K562 (cell line): Measurements from ENCODE around the gene MRPS5. TPM values are rescaled to one million over a fixed set of nuclear protein-coding genes. Genes with fewer than 3 reads are reported as not detected.
A peak's percentile ranks its signal among the peaks of the same experiment; 100 is the strongest.

Source experiments
- CBX3 ChIP-seq, 2 experiments: IDR thresholded peaks; 1 replicate in 1 of 2; 2 replicates in 1 of 2; pipeline ENCODE4 v1.6.1; 2012; ENCODE audit warnings: inconsistent platforms in 2 of 2, low read length in 2 of 2, borderline replicate concordance in 1 of 2, control low read depth in 1 of 2
- DIDO1 ChIP-seq: fragments of 450-650 bp; IDR thresholded peaks from 2 replicates; pipeline ENCODE4 v1.6.1; 2016; ENCODE audit warnings: low read depth, missing biosample characterization, missing genetic modification characterization
- HDGF ChIP-seq: fragments of 450-650 bp; IDR thresholded peaks from 2 replicates; pipeline ENCODE4 v1.6.1; 2016
- HIVEP1 ChIP-seq: fragments of 250-450 bp; sonication (Bioruptor Pico); IDR thresholded peaks from 2 replicates; pipeline ENCODE4 v1.4.0; 2020; ENCODE audit warnings: mild to moderate bottlenecking
- MAFF ChIP-seq: IDR thresholded peaks from 2 replicates; pipeline ENCODE4 v1.6.1; 2012; ENCODE audit warnings: low read length, improper control_type of control experiment
- MAZ ChIP-seq, 2 experiments: fragments of 450-650 bp in 1 of 2; sonication (generic) in 1 of 2; formaldehyde crosslinking; IDR thresholded peaks in 1 of 2; conservative IDR thresholded peaks in 1 of 2; 2 replicates each; pipeline versions ENCODE4 v1.4.0 to v1.5.0; 2020; ENCODE audit warnings: mild to moderate bottlenecking in 1 of 2, missing genetic modification reagents in 1 of 2
- MBD1 ChIP-seq: fragments of 250-450 bp; sonication (Bioruptor Pico); IDR thresholded peaks from 2 replicates; pipeline ENCODE4 v1.8.0; 2022; ENCODE audit warnings: inconsistent platforms
- MCM3 ChIP-seq: fragments of 450-650 bp; IDR thresholded peaks from 2 replicates; pipeline ENCODE4 v1.6.1; 2016
- MNT ChIP-seq, 2 experiments: fragments of 450-650 bp; conservative IDR thresholded peaks; 2 replicates each; pipeline ENCODE4 v1.6.1; 2017; ENCODE audit warnings: mild to moderate bottlenecking in 2 of 2, moderate library complexity in 2 of 2
- MTA3 ChIP-seq: fragments of 450-650 bp; formaldehyde crosslinking; IDR thresholded peaks from 2 replicates; pipeline ENCODE4 v1.6.1; 2017; ENCODE audit warnings: mild to moderate bottlenecking, borderline replicate concordance
- NCOA4 ChIP-seq: fragments of 450-650 bp; IDR thresholded peaks from 2 replicates; pipeline ENCODE4 v1.6.1; 2018; ENCODE audit warnings: mild to moderate bottlenecking; ENCODE audit not compliant: partially characterized antibody
- NUFIP1 ChIP-seq: fragments of 450-650 bp; IDR thresholded peaks from 2 replicates; pipeline ENCODE4 v1.6.1; 2018; ENCODE audit not compliant: partially characterized antibody
- POLR3G ChIP-seq: IDR thresholded peaks from 2 replicates; pipeline ENCODE4 v1.6.1; 2011; ENCODE audit not compliant: insufficient read length, insufficient replicate concordance; ENCODE audit errors: extremely low read depth
- SMAD2 ChIP-seq: fragments of 150-350 bp; IDR thresholded peaks from 2 replicates; pipeline ENCODE4 v1.6.1; 2014; ENCODE audit warnings: low read depth, mild to moderate bottlenecking, low read length
- SRSF1 ChIP-seq: fragments of 200-400 bp; formaldehyde crosslinking; IDR thresholded peaks from 2 replicates; pipeline ENCODE4 v1.6.1; 2017; ENCODE audit warnings: mild to moderate bottlenecking, low read depth, low read length, moderate library complexity
- ZMIZ1 ChIP-seq, 2 experiments: fragments of 150-350 bp in 1 of 2; IDR thresholded peaks; 2 replicates each; pipeline ENCODE4 v1.6.1; 2012 to 2016; ENCODE audit warnings: low read depth in 2 of 2, low read length in 2 of 2, mild to moderate bottlenecking in 1 of 2, moderate library complexity in 1 of 2
- ZSCAN32 ChIP-seq: fragments of 450-650 bp; formaldehyde crosslinking; IDR thresholded peaks from 2 replicates; pipeline ENCODE4 v1.4.0; 2020; ENCODE audit warnings: mild to moderate bottlenecking, moderate library complexity
- polyA plus RNA-seq, 8 experiments: library from polyadenylated mRNA; depleted of rRNA in 4 of 8; stranded (reverse) in 5 of 8; unstranded in 3 of 8; fragments of >200 nt; fragmentation: Nextera tagmentation in 2 of 8; fragmentation: Illumina TruSeq in 1 of 8; extraction: Ambion mirVana in 2 of 8; extraction: Trizol in 1 of 8; gene quantifications; 2 replicates each; pipeline versions ENCODE4 v1.2.1 to v1.2.3, GENCODE V29; 2011 to 2014; ENCODE audit warnings: inconsistent platforms in 1 of 8, missing spikeins in 1 of 8
- total RNA-seq, 7 experiments: library from RNA; depleted of rRNA in 6 of 7; stranded (reverse); fragments of >200 nt in 6 of 7; fragmentation: Illumina TruSeq in 2 of 7; extraction: Trizol in 2 of 7; gene quantifications; 2 replicates each; pipeline versions ENCODE4 v1.2.1 to v1.2.3, GENCODE V29; 2011 to 2021; ENCODE audit warnings: low replicate concordance in 1 of 7
- TF ChIP-seq, protein P1 (sequence below): sonication (generic); formaldehyde crosslinking; IDR thresholded peaks from 2 replicates; pipeline ENCODE4 v1.8.0; 2022; ENCODE audit warnings: mild to moderate bottlenecking, missing genetic modification reagents
- TF ChIP-seq, protein P2 (sequence below): fragments of 450-650 bp; IDR thresholded peaks from 2 replicates; pipeline ENCODE4 v1.6.1; 2016; ENCODE audit warnings: low read depth, mild to moderate bottlenecking, moderate library complexity

Gene MRPS5
- total and polyA plus RNA-seq, 9 of the 15 experiments (the other 6 are each of a cell fraction or from before 2014, with no cell fraction given) = 85.0 to 162 (median 118) TPM

GRCh38 chr2:95159690-95160449, 38.3 kb upstream of the MRPS5 start, which contains the start of gene ZNF514 (continued):
- TF ChIP-seq MBD1 (CRISPR knock-in tag) = no peak
- TF ChIP-seq, protein P1, sequence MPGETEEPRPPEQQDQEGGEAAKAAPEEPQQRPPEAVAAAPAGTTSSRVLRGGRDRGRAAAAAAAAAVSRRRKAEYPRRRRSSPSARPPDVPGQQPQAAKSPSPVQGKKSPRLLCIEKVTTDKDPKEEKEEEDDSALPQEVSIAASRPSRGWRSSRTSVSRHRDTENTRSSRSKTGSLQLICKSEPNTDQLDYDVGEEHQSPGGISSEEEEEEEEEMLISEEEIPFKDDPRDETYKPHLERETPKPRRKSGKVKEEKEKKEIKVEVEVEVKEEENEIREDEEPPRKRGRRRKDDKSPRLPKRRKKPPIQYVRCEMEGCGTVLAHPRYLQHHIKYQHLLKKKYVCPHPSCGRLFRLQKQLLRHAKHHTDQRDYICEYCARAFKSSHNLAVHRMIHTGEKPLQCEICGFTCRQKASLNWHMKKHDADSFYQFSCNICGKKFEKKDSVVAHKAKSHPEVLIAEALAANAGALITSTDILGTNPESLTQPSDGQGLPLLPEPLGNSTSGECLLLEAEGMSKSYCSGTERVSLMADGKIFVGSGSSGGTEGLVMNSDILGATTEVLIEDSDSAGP = no peak
- TF ChIP-seq, protein P2, sequence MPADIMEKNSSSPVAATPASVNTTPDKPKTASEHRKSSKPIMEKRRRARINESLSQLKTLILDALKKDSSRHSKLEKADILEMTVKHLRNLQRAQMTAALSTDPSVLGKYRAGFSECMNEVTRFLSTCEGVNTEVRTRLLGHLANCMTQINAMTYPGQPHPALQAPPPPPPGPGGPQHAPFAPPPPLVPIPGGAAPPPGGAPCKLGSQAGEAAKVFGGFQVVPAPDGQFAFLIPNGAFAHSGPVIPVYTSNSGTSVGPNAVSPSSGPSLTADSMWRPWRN = peak; percentile 35; the same call in 1 of the 2 replicates
- no peak for TF ChIP-seq ZSCAN32 (CRISPR knock-in tag)
- no peak for TF ChIP-seq SMAD2
- no peak for TF ChIP-seq HIVEP1 (CRISPR knock-in tag)
- no peak for TF ChIP-seq HDGF
- TF ChIP-seq ZMIZ1 (IDR thresholded peaks at IDR 0.05; ENCODE audit: low read depth in 2 of 2, low read length in 2 of 2) = no peak
- TF ChIP-seq CBX3 (IDR thresholded peaks at IDR 0.05; ENCODE audit: borderline replicate concordance in 1 of 2, low read length in 2 of 2) = no peak
- no peak for TF ChIP-seq MCM3
- TF ChIP-seq NUFIP1 = no peak
- TF ChIP-seq NCOA4 = no peak
- TF ChIP-seq SRSF1 = no peak
- peak; percentile 61 to 75; a peak in 3 of 4 replicates for TF ChIP-seq MAZ (CRISPR knock-in tag; conservative IDR thresholded peaks at IDR 0.05 in 1 of 2, IDR thresholded peaks at IDR 0.05 in 1 of 2)
- TF ChIP-seq MAFF = no peak
- no peak for TF ChIP-seq DIDO1 (tag)
- peak in 1 of 2 experiments; percentile 37; a peak in 1 of 4 replicates for TF ChIP-seq MNT (conservative IDR thresholded peaks at IDR 0.05)
- TF ChIP-seq MTA3 = no peak
- TF ChIP-seq POLR3G = no peak
